ENCODE data around the gene PPP2R2D. TPM values are rescaled to one million over a fixed set of nuclear protein-coding genes. Genes with fewer than 3 reads are reported as not detected.

The PPP2R2D gene
- total RNA-seq, 1 donor from 2014 or later: 34.0 TPM

- H3K9me3 Mint-ChIP-seq: peaks cover 4% of the 10 kb centered on the region
- no peaks in the 10 kb centered on the region for H3K4me1 Mint-ChIP-seq
- no peak overlapping the region for H3K27ac Mint-ChIP-seq
- H3K27me3 Mint-ChIP-seq (ENCODE audit: low read depth): peaks cover 27% of the 10 kb centered on the region
- DNase-seq (ENCODE audit: low spot score in 2 of 2, unreplicated experiment in 2 of 2): peak in 1 of 2 experiments; percentile 10
- no peak overlapping the region for H3K4me3 Mint-ChIP-seq
- TF ChIP-seq CTCF (IDR thresholded peaks at IDR 0.05; ENCODE audit: unreplicated experiment): no peak
- no peaks in the 10 kb centered on the region for H3K36me3 Mint-ChIP-seq
These were observed 46.1 kb upstream of the PPP2R2D start for GRCh38 chr10:131854579-131855335.

- Mint-ChIP-seq H3K9me3 (peaks cover 4% of the 10 kb centered on the region), H3K27ac (no peak overlapping the region), H3K36me3 (no peaks in the 10 kb centered on the region), H3K27me3 (ENCODE audit: low read depth) (peaks cover 37% of the 10 kb centered on the region), H3K4me1 (no peaks in the 10 kb centered on the region), H3K4me3 (no peak overlapping the region)
- no peak for TF ChIP-seq CTCF (IDR thresholded peaks at IDR 0.05; ENCODE audit: unreplicated experiment)
- DNase-seq (ENCODE audit: low spot score in 2 of 2, unreplicated experiment in 2 of 2): peak in 1 of 2 experiments; percentile 17
These were observed 45.1 kb upstream of the PPP2R2D start for GRCh38 chr10:131855461-131856401.

GRCh38 chr10:131856441-131857094 lies 44.2 kb upstream of the PPP2R2D start:
- Mint-ChIP-seq H3K4me1 (no peaks in the 10 kb centered on the region), H3K4me3 (no peak overlapping the region), H3K36me3 (no peaks in the 10 kb centered on the region), H3K9me3 (no peaks in the 10 kb centered on the region), H3K27ac (no peak overlapping the region), H3K27me3 (ENCODE audit: low read depth) (peaks cover 42% of the 10 kb centered on the region)
- no peak for TF ChIP-seq CTCF (IDR thresholded peaks at IDR 0.05; ENCODE audit: unreplicated experiment)
- DNase-seq (ENCODE audit: low spot score in 2 of 2, unreplicated experiment in 2 of 2): peak in 1 of 2 experiments; percentile 12

DNA sequence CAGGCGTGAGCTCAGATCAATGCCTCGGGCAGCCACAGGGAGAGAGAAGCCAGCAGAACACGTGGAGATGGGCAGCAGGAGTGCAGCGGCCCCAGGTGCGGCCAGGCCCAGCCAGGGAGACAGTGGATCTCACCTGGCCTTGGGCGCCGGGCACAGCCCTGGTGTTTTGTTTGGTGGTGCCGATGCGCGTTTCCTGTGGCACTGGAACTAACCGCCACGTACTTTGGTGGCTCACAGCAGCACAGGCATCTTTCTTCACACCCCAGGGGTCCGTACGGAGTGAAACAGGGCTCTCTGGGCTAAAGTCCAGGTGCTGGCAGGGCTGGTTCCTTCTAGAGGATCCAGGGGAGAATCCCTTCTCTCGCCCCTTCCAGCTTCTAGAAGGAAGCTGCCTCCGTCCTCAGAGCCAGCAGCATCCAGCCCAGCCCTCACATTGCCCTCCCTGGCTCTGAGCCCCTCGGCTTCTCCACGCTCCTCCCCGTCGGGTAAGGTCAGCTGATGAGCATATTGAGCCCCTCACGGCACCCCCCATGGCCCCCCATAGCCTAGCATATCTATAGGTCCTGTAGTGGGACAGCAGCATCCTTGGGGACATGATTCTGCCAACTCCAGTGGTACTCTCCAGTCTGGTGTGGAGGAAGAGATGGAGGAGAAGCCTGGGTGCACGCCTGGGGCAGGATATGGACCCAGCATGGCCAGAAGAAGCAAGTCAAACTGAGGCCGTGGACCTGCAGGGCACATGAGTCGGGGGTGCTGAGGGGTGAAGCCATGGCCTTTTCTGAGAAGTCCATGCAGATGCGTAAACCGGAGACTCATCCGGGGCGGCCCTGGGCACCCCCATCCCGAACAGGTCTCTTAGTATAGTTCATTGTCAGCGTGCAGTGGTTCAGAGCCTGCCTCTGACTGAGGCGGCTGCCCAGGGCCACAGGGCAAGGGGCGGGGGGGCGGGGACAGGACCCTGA lies 43.4 kb upstream of the PPP2R2D start:
- H3K4me3 Mint-ChIP-seq: no peak overlapping the region
- peak in 1 of 2 experiments; percentile 11 for DNase-seq (ENCODE audit: low spot score in 2 of 2, unreplicated experiment in 2 of 2)
- H3K36me3 Mint-ChIP-seq: no peaks in the 10 kb centered on the region
- peaks cover 42% of the 10 kb centered on the region for H3K27me3 Mint-ChIP-seq (ENCODE audit: low read depth)
- H3K27ac Mint-ChIP-seq: no peak overlapping the region
- TF ChIP-seq CTCF (IDR thresholded peaks at IDR 0.05; ENCODE audit: unreplicated experiment): no peak
- no peaks in the 10 kb centered on the region for H3K4me1 Mint-ChIP-seq
- H3K9me3 Mint-ChIP-seq: no peaks in the 10 kb centered on the region
